ENCODE results near the gene WDR33. TPM values are rescaled to one million over a fixed set of nuclear protein-coding genes. Genes with fewer than 3 reads are reported as not detected.
"Not testable (repeated sequence)": the region's sequence is repeated elsewhere in the genome, so short reads cannot be mapped to it uniquely, and the experiment has no call there.

The WDR33 gene
- total and polyA plus RNA-seq, 12 donors: 13.8 to 59.8 (median 42.1) TPM

DNA sequence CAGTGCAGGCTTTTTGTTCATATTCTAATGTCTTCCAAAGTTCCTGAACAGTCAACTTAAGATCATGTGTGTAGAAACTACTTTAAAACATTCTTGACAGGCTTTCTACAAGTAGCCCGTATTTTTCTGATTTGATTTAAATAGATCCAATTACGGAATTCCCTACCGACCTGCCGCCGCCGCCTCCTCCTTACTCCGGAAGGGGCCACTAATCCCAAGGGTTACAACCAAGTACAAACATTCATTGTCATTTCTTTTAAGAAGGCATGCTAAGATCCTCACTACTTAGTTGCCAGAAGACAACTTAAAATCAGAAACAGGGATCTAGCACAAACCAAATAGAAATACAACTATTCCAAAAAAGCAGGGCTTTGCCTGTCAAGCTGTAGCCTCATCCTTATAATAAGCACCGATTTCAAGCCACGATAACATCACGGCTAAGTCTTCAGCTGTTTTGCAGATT lies 784 bp downstream of the WDR33 start:
- H3K9me3 ChIP-seq (replicated peaks in 1 of 3): no peaks in the 10 kb centered on the region
- WGBS, 4 donors: 0 to 1% (median 1%) methylated on average over 10 of the region's 10 CpGs
- intact Hi-C loops (cut with DNase I): loop anchor here in 1 of 2 donors (10.0 kb wide), 1 partner anchor 105 kb away; the partner anchor contains the start of gene SFT2D3
- H3K4me3 ChIP-seq: peak overlapping the region in 3 of 4 donors; percentile 67 to 91 (median 87)
- H3K36me3 ChIP-seq (replicated peaks in 1 of 2): no peaks in the 10 kb centered on the region
- peak in 3 of 7 donors; percentile 20 to 30 (median 24) for DNase-seq
- TF ChIP-seq POLR2A (IDR thresholded peaks at IDR 0.05) (no peak), CTCF (IDR thresholded peaks at IDR 0.05) (no peak)
- no peaks in the 10 kb centered on the region for H3K27me3 ChIP-seq
- peak overlapping the region; percentile 84 to 99 (median 97) for H3K27ac ChIP-seq
- H3K4me1 ChIP-seq (replicated peaks in 1 of 2): peaks cover 8 to 45% of the 10 kb centered on the region in 2 donors

DNA sequence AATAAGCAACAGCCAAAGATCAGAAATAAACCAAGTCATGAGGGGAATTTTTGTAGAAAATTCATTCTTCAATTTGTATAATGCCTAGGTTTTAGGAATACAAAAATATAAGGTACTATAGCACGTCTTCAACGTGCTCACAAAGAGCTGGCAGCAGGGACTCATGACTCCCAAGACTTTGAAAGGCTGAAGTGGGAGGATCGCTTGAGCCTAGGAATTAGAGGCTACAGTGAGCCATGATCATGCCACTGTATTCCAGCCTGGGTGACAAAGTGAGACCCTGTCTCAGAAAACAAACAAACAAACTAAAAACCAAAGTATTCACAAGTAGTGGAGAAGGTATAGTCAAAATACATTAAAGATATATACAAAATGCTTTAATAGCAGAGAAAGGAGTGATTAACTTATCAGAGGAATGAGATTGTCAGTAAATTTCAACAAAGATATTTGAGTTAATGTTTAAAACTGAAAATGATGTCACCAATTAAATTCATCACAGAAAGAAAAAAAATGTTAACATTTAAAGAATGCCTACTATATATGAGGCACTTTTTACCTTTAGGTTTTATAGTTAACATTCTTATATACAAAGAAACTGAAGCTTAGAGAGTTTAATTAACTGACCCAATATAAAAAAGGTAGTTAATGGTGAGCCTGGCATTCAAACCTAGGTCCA lies 3.2 kb downstream of the WDR33 start:
- Histone ChIP-seq H3K9me3 (replicated peaks in 1 of 3) (no peaks in the 10 kb centered on the region), H3K27ac (peak overlapping the region in 1 of 5 donors; percentile 19), H3K4me1 (replicated peaks in 1 of 2) (peaks cover 8 to 48% of the 10 kb centered on the region in 2 donors), H3K27me3 (no peaks in the 10 kb centered on the region), H3K4me3 (no peak overlapping the region), H3K36me3 (replicated peaks in 1 of 2) (no peaks in the 10 kb centered on the region)
- TF ChIP-seq POLR2A (IDR thresholded peaks at IDR 0.05) (no peak), CTCF (IDR thresholded peaks at IDR 0.05) (no peak)
- intact Hi-C loops (cut with DNase I): no loop called here
- 61 to 80% (median 79%) methylated on average over 3 of the region's 3 CpGs for WGBS, 4 donors
- DNase-seq: peak in 1 of 7 donors; percentile 42

GRCh38 chr2:127806860-127807259 lies 4.1 kb downstream of the WDR33 start:
- DNase-seq; H3K36me3 ChIP-seq (replicated peaks in 1 of 2); H3K27me3 ChIP-seq; H3K4me3 ChIP-seq; H3K9me3 ChIP-seq (replicated peaks in 1 of 3); H3K27ac ChIP-seq; intact Hi-C loops (cut with DNase I): not testable (repeated sequence)
- H3K4me1 ChIP-seq (replicated peaks in 1 of 2): peaks cover 8 to 48% of the 10 kb centered on the region in 2 donors
- WGBS, 4 donors: 86 to 89% (median 87%) methylated on average over 6 of the region's 6 CpGs

GRCh38 chr2:127805491-127805890 lies 5.5 kb downstream of the WDR33 start:
- intact Hi-C loops (cut with DNase I): no loop called here
- H3K4me1 ChIP-seq (replicated peaks in 1 of 2): peaks cover 10 to 48% of the 10 kb centered on the region in 2 donors
- no peaks in the 10 kb centered on the region for H3K36me3 ChIP-seq (replicated peaks in 1 of 2)
- H3K27ac ChIP-seq: no peak overlapping the region
- no peak for TF ChIP-seq CTCF (IDR thresholded peaks at IDR 0.05)
- TF ChIP-seq POLR2A (IDR thresholded peaks at IDR 0.05): no peak
- H3K27me3 ChIP-seq: no peaks in the 10 kb centered on the region
- H3K9me3 ChIP-seq (replicated peaks in 1 of 3): no peaks in the 10 kb centered on the region
- DNase-seq: no peak
- 82 to 90% (median 84%) methylated on average over 6 of the region's 6 CpGs for WGBS, 4 donors
- H3K4me3 ChIP-seq: no peak overlapping the region

- 74 to 90% (median 85%) methylated on average over 3 of the region's 3 CpGs for WGBS, 4 donors
- Histone ChIP-seq H3K27me3 (no peaks in the 10 kb centered on the region), H3K9me3 (replicated peaks in 1 of 3) (no peaks in the 10 kb centered on the region), H3K27ac (no peak overlapping the region), H3K4me1 (replicated peaks in 1 of 2) (peaks cover 9 to 33% of the 10 kb centered on the region in 2 donors), H3K4me3 (no peak overlapping the region), H3K36me3 (replicated peaks in 1 of 2) (no peaks in the 10 kb centered on the region)
- no peak for DNase-seq
- intact Hi-C loops (cut with DNase I): no loop called here
- TF ChIP-seq POLR2A (IDR thresholded peaks at IDR 0.05) (no peak), CTCF (IDR thresholded peaks at IDR 0.05) (no peak)
Measured at GRCh38 chr2:127799926-127800325, 11.0 kb downstream of the WDR33 start.
